DOHH2 (cell line): ENCODE results near the gene LHX2.

Experiments used
- H3F3A ChIP-seq: fragments of 200-600 bp; sonication (generic), shearing (Covaris generic); 2 replicates; pipeline ENCODE4 v1.6.0; 2016; ENCODE audit warnings: antibody characterized with exemption, mild to moderate bottlenecking; ENCODE audit not compliant: control insufficient read depth, insufficient read depth
- H3K27ac ChIP-seq: fragments of 200-600 bp; sonication (generic); 2 replicates; pipeline ENCODE4 v1.5.1; 2014; ENCODE audit warnings: low read depth, mild to moderate bottlenecking, low read length, moderate library complexity
- H3K27me3 ChIP-seq: fragments of 200-600 bp; sonication (generic); 2 replicates; pipeline ENCODE4 v1.6.1; 2014; ENCODE audit warnings: mild to moderate bottlenecking, low read length, mixed read lengths; ENCODE audit not compliant: control insufficient read depth
- H3K36me3 ChIP-seq: fragments of 200-600 bp; sonication (generic); 2 replicates; pipeline ENCODE4 v1.6.1; 2014; ENCODE audit warnings: mild to moderate bottlenecking, low read length, moderate library complexity, mixed read lengths; ENCODE audit not compliant: control insufficient read depth
- H3K4me1 ChIP-seq: fragments of 200-600 bp; sonication (generic); 2 replicates; pipeline ENCODE4 v1.6.1; 2014; ENCODE audit warnings: mild to moderate bottlenecking, low read length, mixed read lengths; ENCODE audit not compliant: control insufficient read depth
- H3K4me2 ChIP-seq: fragments of 200-600 bp; sonication (generic); 2 replicates; pipeline ENCODE4 v1.6.0; 2014; ENCODE audit warnings: mild to moderate bottlenecking, low read length, moderate library complexity
- H3K4me3 ChIP-seq: fragments of 200-600 bp; sonication (generic); 2 replicates; pipeline ENCODE4 v1.5.1; 2014; ENCODE audit warnings: mild to moderate bottlenecking, low read length, mixed read lengths
- H3K79me2 ChIP-seq: fragments of 200-600 bp; sonication (generic); 2 replicates; pipeline ENCODE4 v1.6.1; 2014; ENCODE audit warnings: mild to moderate bottlenecking, low read length, mixed read lengths; ENCODE audit not compliant: control insufficient read depth
- H3K9me2 ChIP-seq: fragments of 200-600 bp; sonication (generic); replicated peaks from 2 replicates; pipeline ENCODE4 v1.6.1; 2014; ENCODE audit warnings: mild to moderate bottlenecking, low read length, mixed read lengths; ENCODE audit not compliant: control insufficient read depth
- H3K9me3 ChIP-seq: fragments of 200-600 bp; sonication (generic); 2 replicates; pipeline ENCODE4 v1.6.1; 2014; ENCODE audit warnings: antibody characterized with exemption, low read length, mixed read lengths; ENCODE audit not compliant: control insufficient read depth, insufficient read depth
- H4K20me1 ChIP-seq: fragments of 200-600 bp; sonication (generic); 2 replicates; pipeline ENCODE4 v1.6.0; 2014; ENCODE audit warnings: low read depth, mild to moderate bottlenecking, antibody characterized with exemption, low read length, moderate library complexity; ENCODE audit not compliant: control insufficient read depth, insufficient read depth
- CTCF ChIP-seq: fragments of 200-600 bp; sonication (generic); IDR thresholded peaks from one replicate; pipeline ENCODE4 v1.5.1; 2014; ENCODE audit warnings: antibody characterized with exemption, mild to moderate bottlenecking, low read depth, low read length; ENCODE audit not compliant: poor library complexity, severe bottlenecking
- EZH2phosphoT487 ChIP-seq: fragments of 200-600 bp; sonication (generic); IDR thresholded peaks from 2 replicates; pipeline ENCODE4 v1.6.1; 2017; ENCODE audit warnings: borderline replicate concordance, mild to moderate bottlenecking, antibody characterized with exemption, low read length, moderate library complexity, mixed read lengths

Gene LHX2

GRCh38 chr9:124010665-124011321 lies 775 bp upstream of the LHX2 start:
- no peaks in the 10 kb centered on the region for H3K9me3 ChIP-seq
- no peaks in the 10 kb centered on the region for H3K79me2 ChIP-seq
- TF ChIP-seq EZH2phosphoT487 (peak; percentile 71; the same call in 1 of the 2 replicates), CTCF (no peak)
- no peak overlapping the region for H3K27ac ChIP-seq
- H3K9me2 ChIP-seq: no peaks in the 10 kb centered on the region
- H3K36me3 ChIP-seq: no peaks in the 10 kb centered on the region
- no peak overlapping the region for H3K4me2 ChIP-seq
- no peak overlapping the region for H3K4me3 ChIP-seq
- peaks cover 53% of the 10 kb centered on the region for H3K27me3 ChIP-seq
- peaks cover 13% of the 10 kb centered on the region for H3K4me1 ChIP-seq
- H4K20me1 ChIP-seq: no peaks in the 10 kb centered on the region
- H3F3A ChIP-seq: no peaks in the 10 kb centered on the region

GRCh38 chr9:124012368-124013301 lies 1.1 kb downstream of the LHX2 start:
- Histone ChIP-seq H3K4me2 (no peak overlapping the region), H3K9me3 (no peaks in the 10 kb centered on the region), H3K4me3 (no peak overlapping the region), H3F3A (no peaks in the 10 kb centered on the region), H3K36me3 (no peaks in the 10 kb centered on the region), H3K9me2 (no peaks in the 10 kb centered on the region), H3K79me2 (no peaks in the 10 kb centered on the region), H3K27ac (no peak overlapping the region), H4K20me1 (no peaks in the 10 kb centered on the region), H3K27me3 (peaks cover 41% of the 10 kb centered on the region), H3K4me1 (peaks cover 13% of the 10 kb centered on the region)
- TF ChIP-seq EZH2phosphoT487 (no peak), CTCF (no peak)

GRCh38 chr9:124013309-124014210 lies 2.0 kb downstream of the LHX2 start:
- Histone ChIP-seq H3F3A (no peaks in the 10 kb centered on the region), H3K36me3 (no peaks in the 10 kb centered on the region), H4K20me1 (no peaks in the 10 kb centered on the region), H3K9me3 (no peaks in the 10 kb centered on the region), H3K4me3 (no peak overlapping the region), H3K4me2 (no peak overlapping the region), H3K4me1 (peaks cover 10% of the 10 kb centered on the region), H3K79me2 (no peaks in the 10 kb centered on the region), H3K27ac (no peak overlapping the region), H3K9me2 (no peaks in the 10 kb centered on the region), H3K27me3 (peaks cover 35% of the 10 kb centered on the region)
- TF ChIP-seq CTCF (no peak), EZH2phosphoT487 (no peak)
